HG03060 (cell line): ENCODE measurements around the gene RPS21.
"Not testable (repeated sequence)": the region's sequence is repeated elsewhere in the genome, so short reads cannot be mapped to it uniquely, and the experiment has no call there.

ENCODE experiments used
- ATAC-seq: cut with Tn5 transposase; IDR thresholded peaks from one replicate; pipeline ENCODE4 v1.9.1; 2021; ENCODE audit warnings: low read depth, moderate number of reproducible peaks; ENCODE audit not compliant: unreplicated experiment

Gene RPS21

GRCh38 chr20:62421716-62421990 lies 34.8 kb downstream of the RPS21 start:
- no peak for ATAC-seq

- ATAC-seq: no peak
Measured at GRCh38 chr20:62422636-62423325, 35.9 kb downstream of the RPS21 start.

- no peak for ATAC-seq
Measured at GRCh38 chr20:62423326-62423706, 36.4 kb downstream of the RPS21 start.

GRCh38 chr20:62424249-62425107 lies 37.6 kb downstream of the RPS21 start:
- no peak for ATAC-seq

- no peak for ATAC-seq
Measured at GRCh38 chr20:62425281-62426058, 38.6 kb downstream of the RPS21 start.

- not testable (repeated sequence) for ATAC-seq
Measured at GRCh38 chr20:62426059-62426348, 39.1 kb downstream of the RPS21 start.

GRCh38 chr20:62426699-62427131 lies 39.8 kb downstream of the RPS21 start:
- no peak for ATAC-seq

GRCh38 chr20:62427172-62428001 lies 40.5 kb downstream of the RPS21 start, which contains the start of gene RBBP8NL:
Gene RBBP8NL, minus strand, starts transcription at chr20:62427539. Its CDS starts 7,892 bp downstream, at chr20:62419647.
- no peak for ATAC-seq

- no peak for ATAC-seq
Measured at GRCh38 chr20:62428002-62428372, 41.1 kb downstream of the RPS21 start.

GRCh38 chr20:62428396-62429295 lies 41.7 kb downstream of the RPS21 start:
- no peak for ATAC-seq

- ATAC-seq: no peak
Measured at GRCh38 chr20:62429455-62430310, 42.8 kb downstream of the RPS21 start.

- no peak for ATAC-seq
Measured at GRCh38 chr20:62430311-62430853, 43.5 kb downstream of the RPS21 start.

GRCh38 chr20:62430866-62431447 lies 44.1 kb downstream of the RPS21 start:
- no peak for ATAC-seq

- no peak for ATAC-seq
Measured at GRCh38 chr20:62433658-62434497, 47.0 kb downstream of the RPS21 start.

- no peak for ATAC-seq
Measured at GRCh38 chr20:62436692-62437091, 49.8 kb downstream of the RPS21 start.

- no peak for ATAC-seq
Measured at GRCh38 chr20:62437496-62437895, 50.6 kb downstream of the RPS21 start.

- no peak for ATAC-seq
Measured at GRCh38 chr20:62437927-62438326, 51.0 kb downstream of the RPS21 start.
